Measurements from ENCODE around the gene BMERB1.

GRCh38 chr16:15466886-15467781 lies 32.7 kb downstream of the BMERB1 start:
- TF ChIP-seq, protein P1, sequence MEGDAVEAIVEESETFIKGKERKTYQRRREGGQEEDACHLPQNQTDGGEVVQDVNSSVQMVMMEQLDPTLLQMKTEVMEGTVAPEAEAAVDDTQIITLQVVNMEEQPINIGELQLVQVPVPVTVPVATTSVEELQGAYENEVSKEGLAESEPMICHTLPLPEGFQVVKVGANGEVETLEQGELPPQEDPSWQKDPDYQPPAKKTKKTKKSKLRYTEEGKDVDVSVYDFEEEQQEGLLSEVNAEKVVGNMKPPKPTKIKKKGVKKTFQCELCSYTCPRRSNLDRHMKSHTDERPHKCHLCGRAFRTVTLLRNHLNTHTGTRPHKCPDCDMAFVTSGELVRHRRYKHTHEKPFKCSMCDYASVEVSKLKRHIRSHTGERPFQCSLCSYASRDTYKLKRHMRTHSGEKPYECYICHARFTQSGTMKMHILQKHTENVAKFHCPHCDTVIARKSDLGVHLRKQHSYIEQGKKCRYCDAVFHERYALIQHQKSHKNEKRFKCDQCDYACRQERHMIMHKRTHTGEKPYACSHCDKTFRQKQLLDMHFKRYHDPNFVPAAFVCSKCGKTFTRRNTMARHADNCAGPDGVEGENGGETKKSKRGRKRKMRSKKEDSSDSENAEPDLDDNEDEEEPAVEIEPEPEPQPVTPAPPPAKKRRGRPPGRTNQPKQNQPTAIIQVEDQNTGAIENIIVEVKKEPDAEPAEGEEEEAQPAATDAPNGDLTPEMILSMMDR (IDR thresholded peaks at IDR 0.05), result peak in 2 of 3 experiments; percentile 14 to 21
- TF ChIP-seq POLR2A (IDR thresholded peaks at IDR 0.05; ENCODE audit: low read depth) (no peak), POLR2AphosphoS5 (IDR thresholded peaks at IDR 0.05) (no peak)
